Skeletal muscle satellite cell (primary cell): ENCODE results near the gene NFASC.
A peak's percentile ranks its signal among the peaks of the same experiment; 100 is the strongest.

Source experiments
- H3K27me3 ChIP-seq: 2 replicates; pipeline ENCODE4 v1.7.0; 2013; ENCODE audit warnings: low read length; ENCODE audit not compliant: control insufficient read depth, insufficient read depth
- H3K36me3 ChIP-seq: 2 replicates; pipeline ENCODE4 v1.7.0; 2013; ENCODE audit warnings: mild to moderate bottlenecking, control low read depth, low read length; ENCODE audit not compliant: insufficient read depth
- H3K4me1 ChIP-seq: 2 replicates; pipeline ENCODE4 v1.7.0; 2013; ENCODE audit warnings: low read length; ENCODE audit not compliant: control insufficient read depth, insufficient read depth
- H3K4me2 ChIP-seq: 2 replicates; pipeline ENCODE4 v1.7.0; 2013; ENCODE audit warnings: mild to moderate bottlenecking, low read length
- H3K4me3 ChIP-seq: 2 replicates; pipeline ENCODE4 v1.7.0; 2013; ENCODE audit warnings: low read length
- H3K9ac ChIP-seq: 2 replicates; pipeline ENCODE4 v1.7.0; 2013; ENCODE audit warnings: mild to moderate bottlenecking, low read depth, low read length, moderate library complexity
- H3K9me3 ChIP-seq: replicated peaks from 2 replicates; pipeline ENCODE4 v1.7.0; 2013; ENCODE audit warnings: mild to moderate bottlenecking, control low read depth, low read length

NFASC gene

GRCh38 chr1:204873714-204874113 lies 3.1 kb downstream of the NFASC start:
- no peak overlapping the region for H3K9ac ChIP-seq
- no peaks in the 10 kb centered on the region for H3K36me3 ChIP-seq
- peaks cover 10% of the 10 kb centered on the region for H3K4me1 ChIP-seq
- no peak overlapping the region for H3K4me2 ChIP-seq
- H3K9me3 ChIP-seq: no peaks in the 10 kb centered on the region
- H3K4me3 ChIP-seq: no peak overlapping the region
- no peaks in the 10 kb centered on the region for H3K27me3 ChIP-seq

GRCh38 chr1:204874274-204874673 lies 3.6 kb downstream of the NFASC start:
- Histone ChIP-seq H3K36me3 (no peaks in the 10 kb centered on the region), H3K27me3 (peaks cover 2% of the 10 kb centered on the region), H3K4me3 (no peak overlapping the region), H3K4me1 (peaks cover 10% of the 10 kb centered on the region), H3K9me3 (no peaks in the 10 kb centered on the region), H3K4me2 (no peak overlapping the region), H3K9ac (no peak overlapping the region)

GRCh38 chr1:204875255-204875654 lies 4.6 kb downstream of the NFASC start:
- H3K9ac ChIP-seq: no peak overlapping the region

GRCh38 chr1:204878621-204879234 lies 8.1 kb downstream of the NFASC start:
- no peaks in the 10 kb centered on the region for H3K36me3 ChIP-seq

More at GRCh38 chr1:204875255-204875654, 4.6 kb downstream of the NFASC start:
- Histone ChIP-seq H3K4me3 (no peak overlapping the region), H3K4me2 (no peak overlapping the region), H3K27me3 (peaks cover 8% of the 10 kb centered on the region), H3K4me1 (peaks cover 10% of the 10 kb centered on the region), H3K9me3 (no peaks in the 10 kb centered on the region), H3K36me3 (no peaks in the 10 kb centered on the region)

GRCh38 chr1:204879351-204879750 lies 8.7 kb downstream of the NFASC start:
- Histone ChIP-seq H3K4me2 (no peak overlapping the region), H3K9ac (no peak overlapping the region), H3K36me3 (no peaks in the 10 kb centered on the region), H3K4me1 (no peaks in the 10 kb centered on the region), H3K4me3 (no peak overlapping the region), H3K9me3 (no peaks in the 10 kb centered on the region), H3K27me3 (peaks cover 8% of the 10 kb centered on the region)

More at GRCh38 chr1:204878621-204879234, 8.1 kb downstream of the NFASC start:
- no peaks in the 10 kb centered on the region for H3K4me1 ChIP-seq
- H3K4me3 ChIP-seq: no peak overlapping the region
- H3K27me3 ChIP-seq: peaks cover 8% of the 10 kb centered on the region
- H3K9ac ChIP-seq: no peak overlapping the region
- no peak overlapping the region for H3K4me2 ChIP-seq
- H3K9me3 ChIP-seq: no peaks in the 10 kb centered on the region

GRCh38 chr1:204880906-204881305 lies 10.2 kb downstream of the NFASC start:
- no peak overlapping the region for H3K4me2 ChIP-seq
- H3K27me3 ChIP-seq: peaks cover 8% of the 10 kb centered on the region
- H3K36me3 ChIP-seq: no peaks in the 10 kb centered on the region
- H3K4me3 ChIP-seq: no peak overlapping the region
- H3K9me3 ChIP-seq: no peaks in the 10 kb centered on the region
- no peak overlapping the region for H3K9ac ChIP-seq
- peaks cover 9% of the 10 kb centered on the region for H3K4me1 ChIP-seq

GRCh38 chr1:204882479-204882878 lies 11.8 kb downstream of the NFASC start:
- H3K36me3 ChIP-seq: no peaks in the 10 kb centered on the region
- peaks cover 10% of the 10 kb centered on the region for H3K4me1 ChIP-seq
- no peak overlapping the region for H3K4me3 ChIP-seq
- H3K4me2 ChIP-seq: no peak overlapping the region
- no peaks in the 10 kb centered on the region for H3K9me3 ChIP-seq
- H3K9ac ChIP-seq: no peak overlapping the region
- H3K27me3 ChIP-seq: peaks cover 8% of the 10 kb centered on the region

GRCh38 chr1:204883405-204883804 lies 12.7 kb downstream of the NFASC start:
- Histone ChIP-seq H3K4me1 (peaks cover 14% of the 10 kb centered on the region), H3K36me3 (no peaks in the 10 kb centered on the region), H3K4me2 (no peak overlapping the region), H3K9me3 (no peaks in the 10 kb centered on the region), H3K27me3 (peaks cover 8% of the 10 kb centered on the region), H3K4me3 (no peak overlapping the region), H3K9ac (no peak overlapping the region)

- peaks cover 14% of the 10 kb centered on the region for H3K4me1 ChIP-seq
- H3K9me3 ChIP-seq: no peaks in the 10 kb centered on the region
- peak overlapping the region; percentile 62 for H3K4me2 ChIP-seq
- H3K4me3 ChIP-seq: peak overlapping the region; percentile 25
- H3K36me3 ChIP-seq: no peaks in the 10 kb centered on the region
- no peaks in the 10 kb centered on the region for H3K27me3 ChIP-seq
- H3K9ac ChIP-seq: peak overlapping the region; percentile 10
Measured at GRCh38 chr1:204885288-204885711, 14.6 kb downstream of the NFASC start.

- peaks cover 14% of the 10 kb centered on the region for H3K4me1 ChIP-seq
- peak overlapping the region; percentile 62 for H3K4me2 ChIP-seq
- no peaks in the 10 kb centered on the region for H3K9me3 ChIP-seq
- peak overlapping the region; percentile 10 for H3K9ac ChIP-seq
- H3K36me3 ChIP-seq: no peaks in the 10 kb centered on the region
- H3K27me3 ChIP-seq: no peaks in the 10 kb centered on the region
- H3K4me3 ChIP-seq: peak overlapping the region; percentile 25
Measured at GRCh38 chr1:204885790-204886189, 15.1 kb downstream of the NFASC start.

- Histone ChIP-seq H3K9me3 (no peaks in the 10 kb centered on the region), H3K9ac (no peak overlapping the region), H3K27me3 (no peaks in the 10 kb centered on the region), H3K4me2 (no peak overlapping the region), H3K36me3 (no peaks in the 10 kb centered on the region), H3K4me1 (peaks cover 14% of the 10 kb centered on the region), H3K4me3 (no peak overlapping the region)
Measured at GRCh38 chr1:204887846-204888245, 17.2 kb downstream of the NFASC start.

- Histone ChIP-seq H3K4me2 (no peak overlapping the region), H3K36me3 (no peaks in the 10 kb centered on the region), H3K4me3 (no peak overlapping the region), H3K4me1 (peaks cover 14% of the 10 kb centered on the region), H3K27me3 (no peaks in the 10 kb centered on the region), H3K9me3 (no peaks in the 10 kb centered on the region), H3K9ac (no peak overlapping the region)
Measured at GRCh38 chr1:204888294-204888693, 17.6 kb downstream of the NFASC start.
